Lung (tissue), 12 donors: ENCODE measurements around the gene BLOC1S4. TPM values are rescaled to one million over a fixed set of nuclear protein-coding genes. Genes with fewer than 3 reads are reported as not detected.

ENCODE experiments used
- ATAC-seq: fragments of 200-7000 bp; cut with Tn5 transposase; one replicate; pipeline ENCODE4 v1.9.1; 2020; ENCODE audit warnings: moderate number of reproducible peaks; ENCODE audit not compliant: insufficient read depth, low FRiP score
- DNase-seq, 3 donors: peaks; one replicate each; pipeline ENCODE4 v3.0.0-alpha.2; 2013 to 2017
- H3K27ac ChIP-seq, 2 donors: one replicate each; pipeline ENCODE4 v1.5.1; 2013; ENCODE audit warnings: mild to moderate bottlenecking in 2 of 2, moderate library complexity in 2 of 2, control low read depth in 1 of 2, inconsistent platforms in 1 of 2, low read depth in 1 of 2, low read length in 1 of 2
- H3K27me3 ChIP-seq, 3 donors: one replicate each; pipeline ENCODE4 v1.5.1; 2013; ENCODE audit warnings: low read length in 2 of 3; ENCODE audit not compliant: control insufficient read depth in 3 of 3, insufficient read depth in 3 of 3
- H3K36me3 ChIP-seq, 4 donors: one replicate each; pipeline ENCODE4 v1.5.1; 2013; ENCODE audit warnings: low read length in 4 of 4, mild to moderate bottlenecking in 1 of 4, moderate library complexity in 1 of 4; ENCODE audit not compliant: control insufficient read depth in 4 of 4, insufficient read depth in 4 of 4
- H3K4me1 ChIP-seq, 5 donors: one replicate each; pipeline ENCODE4 v1.5.1; 2013; ENCODE audit warnings: low read length in 5 of 5, mild to moderate bottlenecking in 2 of 5, moderate library complexity in 1 of 5; ENCODE audit not compliant: control insufficient read depth in 5 of 5, insufficient read depth in 5 of 5
- H3K4me3 ChIP-seq: one replicate; pipeline ENCODE4 v1.5.1; 2013; ENCODE audit warnings: mild to moderate bottlenecking, control low read depth, moderate library complexity
- H3K9ac ChIP-seq, 2 donors: one replicate each; pipeline ENCODE4 v1.5.1; 2013; ENCODE audit warnings: low read length in 2 of 2, control low read depth in 1 of 2; ENCODE audit not compliant: insufficient read depth in 1 of 2
- H3K9me3 ChIP-seq, 4 donors: one replicate each; pipeline ENCODE4 v1.5.1; 2013; ENCODE audit warnings: low read length in 3 of 4, mild to moderate bottlenecking in 1 of 4, moderate library complexity in 1 of 4; ENCODE audit not compliant: control insufficient read depth in 4 of 4, insufficient read depth in 3 of 4
- CTCF ChIP-seq: IDR thresholded peaks from 2 replicates; pipeline ENCODE4 v1.5.1; 2012; ENCODE audit warnings: mild to moderate bottlenecking; ENCODE audit errors: control extremely low read depth, extremely low read depth
- WGBS, 2 donors: extraction: QIAGEN DNeasy Blood & Tissue Kit; methylation state at CpG; one replicate each; pipeline ENCODE4 v1.1.7; 2013; 5-methylcytosine and 5-hydroxymethylcytosine counted together
- polyA plus RNA-seq, 2 donors: library from polyadenylated mRNA; stranded (reverse); fragments of 200-250 nt; gene quantifications; one replicate each; pipeline ENCODE4 v1.2.1, GENCODE V29; 2013
- total RNA-seq, 2 donors: library from RNA; depleted of rRNA in 1 of 2; stranded (reverse); fragments of >200 nt in 1 of 2; gene quantifications; one replicate each; pipeline ENCODE4 v1.2.1, GENCODE V29; 2014 to 2021
- donor health status: control.
- donor health status: control.
- donor health status: Bipolar disorder and iron deficiency.
- donor health status: healthy.
- donor health status: DM: yes; HTN: yes; CAD: no.

BLOC1S4 gene
- total and polyA plus RNA-seq, 4 donors, result 8.0 to 15.2 (median 11.6) TPM

- ATAC-seq (no peak), DNase-seq (no peak)
- Histone ChIP-seq H3K9me3 (no peaks in the 10 kb centered on the region), H3K27me3 (peaks cover 0 to 3% (median 0%) of the 10 kb centered on the region in 3 donors), H3K4me3 (no peak overlapping the region), H3K4me1 (peaks cover 0 to 3% (median 0%) of the 10 kb centered on the region in 5 donors), H3K36me3 (no peaks in the 10 kb centered on the region), H3K9ac (no peak overlapping the region), H3K27ac (no peak overlapping the region)
- TF ChIP-seq CTCF, result no peak
- 85 to 90% methylated on average over 2 of the region's 2 CpGs for WGBS, 2 donors
Measured at GRCh38 chr4:6765703-6766102, 49.7 kb downstream of the BLOC1S4 start.

Other genes starting within 250 kb of the BLOC1S4 start
- under 1 TPM; 0.03 to 0.57 TPM for gene PPP2R2C, start 243.6 kb upstream of the BLOC1S4 start, total RNA-seq
- gene PPP2R2C, start 243.6 kb upstream of the BLOC1S4 start, polyA plus RNA-seq, result under 1 TPM; 0.04 to 0.05 TPM
- gene MAN2B2, start 141.0 kb upstream of the BLOC1S4 start, total RNA-seq, result 10 to 100 TPM; 12.2 to 36.1 TPM
- gene MAN2B2, start 141.0 kb upstream of the BLOC1S4 start, polyA plus RNA-seq, result 10 to 100 TPM in 1 of 2 donors, 1 to 10 TPM in 1; 6.5 to 20.8 TPM
- 100 to 1,000 TPM; 193 to 244 TPM for gene MRFAP1, start 75.5 kb upstream of the BLOC1S4 start, total RNA-seq
- gene MRFAP1, start 75.5 kb upstream of the BLOC1S4 start, polyA plus RNA-seq, result 100 to 1,000 TPM; 183 to 286 TPM
- gene S100P, start 22.3 kb upstream of the BLOC1S4 start, total RNA-seq, result 10 to 100 TPM; 34.2 to 64.5 TPM
- gene S100P, start 22.3 kb upstream of the BLOC1S4 start, polyA plus RNA-seq, result 100 to 1,000 TPM in 1 of 2 donors, 10 to 100 TPM in 1; 38.7 to 118 TPM
- 10 to 100 TPM; 46.1 to 75.1 TPM for gene MRFAP1L1, start 6.3 kb upstream of the BLOC1S4 start, total RNA-seq
- gene MRFAP1L1, start 6.3 kb upstream of the BLOC1S4 start, polyA plus RNA-seq, result 10 to 100 TPM; 53.7 to 58.9 TPM
- 10 to 100 TPM; 27.0 to 34.6 TPM for gene KIAA0232, start 66.6 kb downstream of the BLOC1S4 start, total RNA-seq
- 10 to 100 TPM in 1 of 2 donors, 1 to 10 TPM in 1; 6.8 to 10.4 TPM for gene KIAA0232, start 66.6 kb downstream of the BLOC1S4 start, polyA plus RNA-seq
- 10 to 100 TPM; 34.2 to 60.1 TPM for gene TBC1D14, start 193.7 kb downstream of the BLOC1S4 start, total RNA-seq
- gene TBC1D14, start 193.7 kb downstream of the BLOC1S4 start, polyA plus RNA-seq, result 10 to 100 TPM; 15.1 to 58.6 TPM